ENCODE results near the gene SPEN. TPM values are rescaled to one million over a fixed set of nuclear protein-coding genes. Genes with fewer than 3 reads are reported as not detected.

SPEN gene
- total RNA-seq, 1 donor from 2014 or later = 33.5 TPM

GRCh38 chr1:15965228-15965767 is 117.8 kb downstream of the SPEN start:
- peak overlapping the region; percentile 51 for H3K4me3 Mint-ChIP-seq (ENCODE audit: unreplicated experiment)
- no peak for TF ChIP-seq CTCF (IDR thresholded peaks at IDR 0.05; ENCODE audit: unreplicated experiment)
- H3K27me3 Mint-ChIP-seq (ENCODE audit: unreplicated experiment) = peaks cover 3% of the 10 kb centered on the region
- H3K36me3 Mint-ChIP-seq (ENCODE audit: low read depth, unreplicated experiment) = peaks cover 28% of the 10 kb centered on the region
- H3K27ac Mint-ChIP-seq (ENCODE audit: unreplicated experiment) = peak overlapping the region; percentile 24
- H3K4me1 Mint-ChIP-seq (ENCODE audit: unreplicated experiment) = peaks cover 4% of the 10 kb centered on the region
- DNase-seq (ENCODE audit: low spot score) = no peak
- peaks cover 4% of the 10 kb centered on the region for H3K9me3 Mint-ChIP-seq (ENCODE audit: unreplicated experiment)

DNA sequence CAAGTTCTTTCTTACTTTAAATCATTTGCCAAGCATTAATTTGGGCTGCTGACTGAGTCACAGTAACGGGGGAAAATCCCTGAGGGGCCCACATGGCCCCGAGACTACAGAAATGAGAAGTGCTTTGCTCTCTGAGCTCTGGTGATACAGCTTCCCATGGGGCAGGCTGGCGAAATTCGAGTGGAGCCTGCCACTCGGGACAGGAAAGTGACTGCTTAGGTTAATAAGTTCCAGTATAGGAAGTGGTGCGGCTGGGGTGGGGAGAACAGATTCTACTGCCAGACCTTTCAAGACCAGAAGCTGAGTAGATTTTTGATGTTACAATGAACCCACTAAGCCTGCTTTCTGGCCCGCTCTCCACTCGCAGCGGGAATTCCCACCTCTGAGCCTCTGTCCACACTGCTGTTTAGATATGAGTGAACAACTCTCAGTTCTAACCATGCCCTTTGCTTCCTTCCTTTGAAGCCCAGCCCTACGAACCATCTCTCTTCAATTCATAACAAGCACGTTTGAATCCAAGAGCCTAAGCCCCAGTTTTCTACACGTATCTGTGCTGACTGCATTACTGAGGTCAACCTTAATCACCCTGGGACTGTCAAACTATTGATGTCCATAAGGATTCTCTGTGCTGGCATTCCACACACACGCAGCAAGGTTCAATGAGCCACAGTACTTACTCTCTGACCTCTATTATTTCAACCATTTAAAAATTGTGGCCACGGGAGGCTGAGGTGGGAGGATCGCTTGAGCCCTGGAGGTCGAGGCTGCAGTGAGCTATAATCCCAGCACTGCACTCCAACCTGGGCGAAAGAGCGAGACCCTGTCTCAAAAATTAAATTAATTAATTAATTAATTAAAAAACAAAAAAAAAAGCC is 118.8 kb downstream of the SPEN start:
- DNase-seq (ENCODE audit: low spot score) = no peak
- peaks cover 4% of the 10 kb centered on the region for H3K9me3 Mint-ChIP-seq (ENCODE audit: unreplicated experiment)
- H3K36me3 Mint-ChIP-seq (ENCODE audit: low read depth, unreplicated experiment) = peaks cover 30% of the 10 kb centered on the region
- H3K4me1 Mint-ChIP-seq (ENCODE audit: unreplicated experiment) = peaks cover 4% of the 10 kb centered on the region
- no peak overlapping the region for H3K27ac Mint-ChIP-seq (ENCODE audit: unreplicated experiment)
- no peak overlapping the region for H3K4me3 Mint-ChIP-seq (ENCODE audit: unreplicated experiment)
- H3K27me3 Mint-ChIP-seq (ENCODE audit: unreplicated experiment) = peaks cover 3% of the 10 kb centered on the region
- TF ChIP-seq CTCF (IDR thresholded peaks at IDR 0.05; ENCODE audit: unreplicated experiment) = no peak

- Mint-ChIP-seq H3K36me3 (ENCODE audit: low read depth, unreplicated experiment) (peaks cover 32% of the 10 kb centered on the region), H3K27ac (ENCODE audit: unreplicated experiment) (no peak overlapping the region)
- no peak for TF ChIP-seq CTCF (IDR thresholded peaks at IDR 0.05; ENCODE audit: unreplicated experiment)
Observed at GRCh38 chr1:15966956-15967344, 119.4 kb downstream of the SPEN start.

GRCh38 chr1:15968172-15968571 is 120.7 kb downstream of the SPEN start:
- Mint-ChIP-seq H3K9me3 (ENCODE audit: unreplicated experiment) (peaks cover 4% of the 10 kb centered on the region), H3K36me3 (ENCODE audit: low read depth, unreplicated experiment) (peaks cover 41% of the 10 kb centered on the region), H3K4me1 (ENCODE audit: unreplicated experiment) (peaks cover 4% of the 10 kb centered on the region), H3K27me3 (ENCODE audit: unreplicated experiment) (peaks cover 5% of the 10 kb centered on the region), H3K27ac (ENCODE audit: unreplicated experiment) (no peak overlapping the region), H3K4me3 (ENCODE audit: unreplicated experiment) (peak overlapping the region; percentile 28)
- no peak for TF ChIP-seq CTCF (IDR thresholded peaks at IDR 0.05; ENCODE audit: unreplicated experiment)
- no peak for DNase-seq (ENCODE audit: low spot score)

More at GRCh38 chr1:15966956-15967344, 119.4 kb downstream of the SPEN start:
- peaks cover 4% of the 10 kb centered on the region for H3K9me3 Mint-ChIP-seq (ENCODE audit: unreplicated experiment)
- no peak overlapping the region for H3K4me3 Mint-ChIP-seq (ENCODE audit: unreplicated experiment)
- DNase-seq (ENCODE audit: low spot score) = no peak
- peaks cover 4% of the 10 kb centered on the region for H3K27me3 Mint-ChIP-seq (ENCODE audit: unreplicated experiment)
- peaks cover 4% of the 10 kb centered on the region for H3K4me1 Mint-ChIP-seq (ENCODE audit: unreplicated experiment)

DNA sequence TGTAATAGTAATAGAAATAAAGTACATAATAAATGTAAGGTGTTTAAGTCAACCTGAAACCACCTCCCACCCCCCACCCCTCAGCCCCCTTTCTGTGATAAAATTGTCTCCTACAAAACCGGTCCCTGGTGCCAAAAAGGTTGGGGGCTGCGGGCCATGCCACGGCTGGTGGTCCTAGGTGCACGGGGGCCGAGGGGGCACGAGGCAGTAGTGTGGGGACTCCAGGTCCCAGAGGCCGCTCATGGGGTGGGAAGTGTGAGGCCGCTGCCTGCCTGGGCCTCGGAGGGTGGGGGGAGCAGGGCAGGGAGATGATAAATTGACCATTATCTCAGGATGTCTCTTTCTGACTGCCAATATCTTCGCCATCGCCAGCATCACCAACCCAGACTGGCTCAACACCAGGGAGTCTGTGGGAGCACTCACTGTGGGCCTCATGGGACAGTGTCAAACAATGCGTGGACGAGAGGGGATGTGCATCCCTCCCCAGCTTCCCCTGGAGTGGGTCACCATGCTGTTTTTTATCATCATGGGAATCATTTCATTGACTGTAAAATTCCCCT is 121.9 kb downstream of the SPEN start:
- peaks cover 7% of the 10 kb centered on the region for H3K27me3 Mint-ChIP-seq (ENCODE audit: unreplicated experiment)
- peaks cover 47% of the 10 kb centered on the region for H3K36me3 Mint-ChIP-seq (ENCODE audit: low read depth, unreplicated experiment)

More for the DNA sequence above, 121.9 kb downstream of the SPEN start:
- Mint-ChIP-seq H3K4me1 (ENCODE audit: unreplicated experiment) (peaks cover 4% of the 10 kb centered on the region), H3K9me3 (ENCODE audit: unreplicated experiment) (peaks cover 4% of the 10 kb centered on the region), H3K27ac (ENCODE audit: unreplicated experiment) (no peak overlapping the region), H3K4me3 (ENCODE audit: unreplicated experiment) (no peak overlapping the region)
- TF ChIP-seq CTCF (IDR thresholded peaks at IDR 0.05; ENCODE audit: unreplicated experiment) = no peak
- DNase-seq (ENCODE audit: low spot score) = no peak
